Measurements from ENCODE around the gene EFCAB5.
A peak's percentile ranks its signal among the peaks of the same experiment; 100 is the strongest.
"Not testable (repeated sequence)": the region's sequence is repeated elsewhere in the genome, so short reads cannot be mapped to it uniquely, and the experiment has no call there.

The EFCAB5 gene

GRCh38 chr17:30005709-30006320 is 64.4 kb downstream of the EFCAB5 start:
- no peak for TF ChIP-seq CTCF (conservative IDR thresholded peaks at IDR 0.05; ENCODE audit: low read length)
- H3K4me3 ChIP-seq (ENCODE audit: low read length) = no peak overlapping the region
- no peak for DNase-seq (ENCODE audit: low read depth)

- DNase-seq (ENCODE audit: low read depth); H3K4me3 ChIP-seq (ENCODE audit: low read length): not testable (repeated sequence)
Observed at GRCh38 chr17:30011934-30012333, 70.5 kb downstream of the EFCAB5 start.

- peak; percentile 94 for TF ChIP-seq CTCF (conservative IDR thresholded peaks at IDR 0.05; ENCODE audit: low read length)
- peak; percentile 47 for DNase-seq (ENCODE audit: low read depth)
- H3K4me3 ChIP-seq (ENCODE audit: low read length) = no peak overlapping the region
Observed at GRCh38 chr17:30021708-30022317, 80.4 kb downstream of the EFCAB5 start.

GRCh38 chr17:30025325-30025724 is 83.9 kb downstream of the EFCAB5 start:
- not testable (repeated sequence) for H3K4me3 ChIP-seq (ENCODE audit: low read length); DNase-seq (ENCODE audit: low read depth)

GRCh38 chr17:30027676-30028075 is 86.2 kb downstream of the EFCAB5 start:
- no peak overlapping the region for H3K4me3 ChIP-seq (ENCODE audit: low read length)
- no peak for TF ChIP-seq CTCF (conservative IDR thresholded peaks at IDR 0.05; ENCODE audit: low read length)
- DNase-seq (ENCODE audit: low read depth) = no peak

- DNase-seq (ENCODE audit: low read depth) = no peak
- H3K4me3 ChIP-seq (ENCODE audit: low read length) = no peak overlapping the region
- TF ChIP-seq CTCF (conservative IDR thresholded peaks at IDR 0.05; ENCODE audit: low read length) = no peak
Observed at GRCh38 chr17:30031214-30031869, 89.9 kb downstream of the EFCAB5 start.

GRCh38 chr17:30035369-30035768 is 93.9 kb downstream of the EFCAB5 start:
- H3K4me3 ChIP-seq (ENCODE audit: low read length) = no peak overlapping the region
- no peak for DNase-seq (ENCODE audit: low read depth)
- no peak for TF ChIP-seq CTCF (conservative IDR thresholded peaks at IDR 0.05; ENCODE audit: low read length)

- not testable (repeated sequence) for H3K4me3 ChIP-seq (ENCODE audit: low read length)
- peak; percentile 45 for DNase-seq (ENCODE audit: low read depth)
Observed at GRCh38 chr17:30040719-30041518, 99.5 kb downstream of the EFCAB5 start.

Data from AG10803 (cell line).